GM10248 (cell line): ENCODE measurements around the gene SLC33A1.

Experiments used
- CTCF ChIA-PET: fragments of 300-600 bp; sonication (Branson Sonifier 250); formaldehyde crosslinking; extraction: SDS; loops from one replicate; lab custom pipeline; 2021; ENCODE audit warnings: antibody characterized with exemption; lab: Yijun Ruan, JAX
- POLR2A ChIA-PET: fragments of 350-650 bp; sonication (Branson Sonifier 250); formaldehyde crosslinking; extraction: SDS; loops from one replicate; lab custom pipeline; 2020; ENCODE audit warnings: antibody characterized with exemption; lab: Yijun Ruan, JAX
- DNase-seq: peaks from one replicate; pipeline ENCODE4 v3.0.0; 2012; ENCODE audit errors: extremely low spot score
- CTCF ChIP-seq: IDR thresholded peaks from 2 replicates; pipeline ENCODE4 v1.5.1; 2012; ENCODE audit warnings: mild to moderate bottlenecking, low read depth; ENCODE audit errors: extremely low read depth, missing control alignments, control extremely low read depth

Gene SLC33A1

GRCh38 chr3:155780291-155780690 is 73.9 kb downstream of the SLC33A1 start:
- POLR2A ChIA-PET = no interaction called here
- no peak for DNase-seq
- CTCF ChIA-PET = interaction anchor here (1.2 to 2.5 kb wide), 2 partner anchors 26 to 193 kb away, joined by 3 to 14 read pairs; partner anchors contain the start of gene C3orf33
- no peak for TF ChIP-seq CTCF

GRCh38 chr3:155778462-155778861 is 75.8 kb downstream of the SLC33A1 start:
- ChIA-PET POLR2A (no interaction called here), CTCF (no interaction called here)
- TF ChIP-seq CTCF = no peak
- DNase-seq = no peak

- TF ChIP-seq CTCF = no peak
Observed at GRCh38 chr3:155772801-155773200, 81.4 kb downstream of the SLC33A1 start.

GRCh38 chr3:155771126-155771525 is 83.1 kb downstream of the SLC33A1 start:
- no peak for TF ChIP-seq CTCF
- POLR2A ChIA-PET = no interaction called here
- CTCF ChIA-PET = no interaction called here
- DNase-seq = no peak

More at GRCh38 chr3:155772801-155773200, 81.4 kb downstream of the SLC33A1 start:
- ChIA-PET POLR2A (no interaction called here), CTCF (interaction anchor here (1.0 to 2.6 kb wide), 6 partner anchors 11 to 50 kb away, joined by 3 to 9 read pairs (median 6); partner anchors contain the start of gene C3orf33)
- DNase-seq = no peak
